Activated CD4-positive, alpha-beta T cell treated with anti-CD3 and anti-CD28 coated beads for 1 hour (primary cell): ENCODE data around the gene SPPL2B.

ENCODE experiments used
- DNase-seq: peaks from one replicate; pipeline ENCODE4 v3.0.0-alpha.2; 2020

The SPPL2B gene

DNA sequence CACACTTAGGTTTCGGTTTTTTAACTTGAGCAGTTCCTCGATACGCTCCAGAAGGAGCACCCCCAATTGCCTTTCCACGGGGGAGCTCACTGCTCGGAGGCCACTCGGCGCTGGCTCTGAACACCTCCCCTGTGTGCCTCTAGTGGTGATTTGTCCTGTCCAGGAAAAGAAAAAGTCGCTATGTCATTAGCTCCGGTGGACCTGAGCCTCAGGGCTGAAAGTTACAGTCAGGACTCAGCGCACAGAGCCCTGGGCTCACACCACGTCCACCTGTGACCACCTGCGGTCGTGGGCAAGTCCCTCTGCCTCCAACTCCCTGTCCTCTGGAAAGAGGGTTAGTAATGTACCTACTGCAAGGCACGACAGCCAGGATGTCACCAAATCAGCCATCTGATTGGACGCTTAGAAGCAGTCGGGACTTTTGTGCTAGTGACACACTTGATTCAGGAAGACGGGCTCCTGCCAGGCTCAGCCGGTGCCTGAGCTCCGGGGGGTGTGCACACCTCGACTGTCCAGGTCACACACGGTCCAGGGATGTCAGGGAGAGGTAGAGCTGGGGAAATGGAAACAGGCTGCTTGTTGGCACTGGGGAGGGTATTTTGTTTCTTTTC is 27.7 kb downstream of the SPPL2B start:
- no peak for DNase-seq

GRCh38 chr19:2357279-2358206 is 29.1 kb downstream of the SPPL2B start:
- DNase-seq: no peak

GRCh38 chr19:2358548-2359173 is 30.2 kb downstream of the SPPL2B start:
- DNase-seq: no peak

DNA sequence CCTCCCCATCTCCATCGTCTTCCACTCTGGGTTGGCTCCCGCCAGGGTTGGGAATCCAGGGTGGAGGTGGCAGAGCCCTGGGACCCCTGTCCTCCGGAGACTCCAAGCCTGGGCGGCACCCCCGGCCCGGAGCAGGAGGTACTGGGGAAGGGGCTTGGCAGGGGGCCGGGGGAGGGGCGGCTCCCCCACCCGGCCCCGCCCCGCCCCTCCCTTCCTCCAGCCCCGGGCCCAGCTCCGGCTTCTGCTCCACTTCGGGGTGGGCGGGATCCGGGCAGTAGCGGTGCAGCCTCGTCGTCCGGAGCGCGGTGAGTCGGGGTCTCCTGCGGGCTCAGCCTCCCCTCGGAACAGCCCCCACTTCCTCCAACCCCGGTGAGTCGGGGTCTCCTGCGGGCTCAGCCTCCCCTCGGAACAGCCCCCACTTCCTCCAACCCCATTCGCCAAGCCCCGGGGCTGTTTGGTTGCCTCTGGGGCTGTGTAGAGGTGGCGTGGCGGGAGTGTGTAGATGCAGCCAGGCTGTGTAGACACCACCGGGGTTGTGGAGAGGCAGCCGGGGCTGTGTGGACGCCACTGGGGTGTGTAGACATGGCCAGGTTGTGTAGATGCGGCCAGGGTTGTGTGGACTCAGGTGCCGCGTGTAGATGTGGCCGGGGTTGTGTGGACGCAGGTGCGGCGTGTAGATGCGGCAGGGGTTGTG is 31.7 kb downstream of the SPPL2B start, which contains the start of gene TMPRSS9:
TMPRSS9 (plus strand) TSS at position 274 of the 694 bp plus-strand sequence. CDS start 29,521 bp downstream, outside the sequence.
- no peak for DNase-seq

GRCh38 chr19:2360833-2361232 is 32.3 kb downstream of the SPPL2B start:
- no peak for DNase-seq

- no peak for DNase-seq
Measured at GRCh38 chr19:2361246-2362045, 33.0 kb downstream of the SPPL2B start.

- no peak for DNase-seq
Measured at GRCh38 chr19:2362046-2362969, 33.8 kb downstream of the SPPL2B start.

- no peak for DNase-seq
Measured at GRCh38 chr19:2362970-2363300, 34.5 kb downstream of the SPPL2B start.

GRCh38 chr19:2363419-2363818 is 34.9 kb downstream of the SPPL2B start:
- no peak for DNase-seq

GRCh38 chr19:2365201-2365970 is 36.9 kb downstream of the SPPL2B start:
- DNase-seq: no peak

DNA sequence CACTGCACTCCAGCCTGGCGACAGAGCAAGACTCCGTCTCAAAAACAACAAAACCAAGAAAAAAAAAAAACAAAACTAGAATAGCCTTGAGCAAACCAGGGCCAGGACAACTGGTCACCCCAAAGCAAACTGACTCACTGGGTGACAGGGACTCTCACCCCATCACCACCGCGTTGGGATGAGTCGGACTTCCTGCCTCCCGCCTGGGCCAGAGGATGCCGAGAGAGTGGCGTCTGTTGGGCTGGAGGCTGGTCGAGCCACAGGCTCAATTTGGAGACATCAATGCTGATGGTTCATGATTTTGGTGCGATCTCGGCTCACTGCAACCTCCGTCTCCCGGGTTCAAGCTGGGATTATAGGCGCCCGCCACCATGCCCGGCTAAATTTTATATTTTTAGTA is 43.2 kb downstream of the SPPL2B start:
- no peak for DNase-seq

GRCh38 chr19:2372076-2372612 is 43.7 kb downstream of the SPPL2B start:
- DNase-seq: no peak

- DNase-seq: no peak
Measured at GRCh38 chr19:2374808-2375207, 46.3 kb downstream of the SPPL2B start.

- DNase-seq: no peak
Measured at GRCh38 chr19:2375353-2376121, 47.1 kb downstream of the SPPL2B start.

DNA sequence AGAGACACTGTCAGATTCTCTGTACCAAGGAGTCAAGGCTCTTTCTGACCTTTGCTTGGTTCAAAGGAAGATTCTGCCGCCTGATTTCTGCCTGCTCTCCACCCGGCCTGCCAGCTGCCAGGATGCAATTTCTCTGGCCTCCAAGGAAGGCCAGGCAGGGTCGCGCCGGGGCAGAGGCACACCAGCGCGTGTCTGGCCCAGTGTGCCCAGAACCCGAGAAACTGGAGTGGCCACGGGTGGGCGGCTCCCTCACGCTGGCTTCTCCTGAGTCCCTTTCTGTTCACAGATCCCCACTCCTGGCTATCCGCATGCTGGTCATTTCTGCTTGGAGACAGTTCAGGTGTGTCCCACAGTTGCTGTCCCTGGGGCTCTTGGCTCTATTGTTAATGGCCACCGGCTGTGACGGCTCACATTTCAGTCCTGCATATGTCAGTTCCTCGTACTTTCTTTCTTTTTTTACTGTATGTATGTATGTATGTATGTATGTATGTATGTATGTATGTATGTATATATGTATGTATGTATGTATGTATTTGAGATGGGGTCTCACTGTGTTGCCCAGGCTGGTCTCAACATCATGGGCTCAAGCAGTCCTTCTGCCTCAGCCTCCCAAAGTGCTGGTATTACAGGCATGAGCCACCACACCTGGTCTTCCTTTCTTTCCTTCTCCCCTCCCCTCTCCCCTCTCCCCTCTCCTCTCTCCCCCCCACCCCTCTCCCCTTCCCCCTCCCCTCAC is 48.5 kb downstream of the SPPL2B start:
- DNase-seq: no peak

DNA sequence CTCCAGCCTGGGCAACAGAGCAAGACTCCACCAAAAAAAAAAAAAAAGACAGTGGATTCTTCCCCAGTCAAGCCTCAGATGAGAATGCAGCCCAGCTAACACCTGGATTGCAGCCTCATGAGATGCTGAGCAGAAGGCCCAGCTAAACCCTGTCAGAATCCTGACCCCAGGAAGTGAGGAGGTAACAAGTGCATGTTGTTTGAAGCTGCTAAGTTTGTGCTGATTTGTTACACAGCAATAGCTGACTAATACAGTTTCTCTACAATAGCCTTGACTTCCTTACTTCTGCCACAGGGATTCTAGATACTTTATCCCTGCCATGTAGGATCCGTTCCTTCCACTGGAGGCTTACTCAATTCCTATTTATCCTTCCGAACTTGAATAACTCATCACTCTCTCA is 52.1 kb downstream of the SPPL2B start:
- no peak for DNase-seq

GRCh38 chr19:2381148-2381820 is 52.8 kb downstream of the SPPL2B start:
- DNase-seq: no peak
